AG04449 (cell line): ENCODE results near the gene HAO2.
"Not testable (repeated sequence)": the region's sequence is repeated elsewhere in the genome, so short reads cannot be mapped to it uniquely, and the experiment has no call there.

Experiments used
- CTCF ChIA-PET: fragments of 350-600 bp; formaldehyde crosslinking; extraction: SDS; loops from one replicate; lab custom pipeline; 2021; ENCODE audit warnings: antibody characterized with exemption; lab: Yijun Ruan, JAX
- POLR2A ChIA-PET: fragments of 400-600, 350-600 bp; formaldehyde crosslinking; extraction: SDS; loops from one replicate; lab custom pipeline; 2020; ENCODE audit warnings: antibody characterized with exemption, inconsistent platforms; lab: Yijun Ruan, JAX
- DNase-seq: peaks from one replicate; pipeline ENCODE4 v3.0.0-alpha.2; 2010; ENCODE audit warnings: low read depth, low spot score
- H3K4me3 ChIP-seq: 2 replicates; pipeline ENCODE4 v1.5.1; 2011; ENCODE audit warnings: low read depth, mild to moderate bottlenecking, control low read depth, low read length
- TF ChIP-seq, protein P1 (sequence below): IDR thresholded peaks from one replicate; pipeline ENCODE4 v1.5.1; 2011; ENCODE audit warnings: mild to moderate bottlenecking, moderate library complexity, low read length, control low read depth, inconsistent platforms; ENCODE audit not compliant: insufficient read depth; ENCODE audit errors: missing control alignments

HAO2 gene

GRCh38 chr1:119341372-119341947 is 27.1 kb upstream of the HAO2 start:
- TF ChIP-seq, protein P1, sequence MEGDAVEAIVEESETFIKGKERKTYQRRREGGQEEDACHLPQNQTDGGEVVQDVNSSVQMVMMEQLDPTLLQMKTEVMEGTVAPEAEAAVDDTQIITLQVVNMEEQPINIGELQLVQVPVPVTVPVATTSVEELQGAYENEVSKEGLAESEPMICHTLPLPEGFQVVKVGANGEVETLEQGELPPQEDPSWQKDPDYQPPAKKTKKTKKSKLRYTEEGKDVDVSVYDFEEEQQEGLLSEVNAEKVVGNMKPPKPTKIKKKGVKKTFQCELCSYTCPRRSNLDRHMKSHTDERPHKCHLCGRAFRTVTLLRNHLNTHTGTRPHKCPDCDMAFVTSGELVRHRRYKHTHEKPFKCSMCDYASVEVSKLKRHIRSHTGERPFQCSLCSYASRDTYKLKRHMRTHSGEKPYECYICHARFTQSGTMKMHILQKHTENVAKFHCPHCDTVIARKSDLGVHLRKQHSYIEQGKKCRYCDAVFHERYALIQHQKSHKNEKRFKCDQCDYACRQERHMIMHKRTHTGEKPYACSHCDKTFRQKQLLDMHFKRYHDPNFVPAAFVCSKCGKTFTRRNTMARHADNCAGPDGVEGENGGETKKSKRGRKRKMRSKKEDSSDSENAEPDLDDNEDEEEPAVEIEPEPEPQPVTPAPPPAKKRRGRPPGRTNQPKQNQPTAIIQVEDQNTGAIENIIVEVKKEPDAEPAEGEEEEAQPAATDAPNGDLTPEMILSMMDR: no peak
- CTCF ChIA-PET: no interaction called here
- H3K4me3 ChIP-seq: no peak overlapping the region
- POLR2A ChIA-PET: no interaction called here
- no peak for DNase-seq

- TF ChIP-seq, protein P1: no peak
- no peak for DNase-seq
- ChIA-PET CTCF (interaction anchor here (2.1 kb wide), 1 partner anchor 22 kb away, joined by 7 read pairs; no protein-coding TSS in a partner anchor), POLR2A (no interaction called here)
- no peak overlapping the region for H3K4me3 ChIP-seq
These were observed 23.2 kb upstream of the HAO2 start for GRCh38 chr1:119345398-119345797.

GRCh38 chr1:119347858-119348257 is 20.7 kb upstream of the HAO2 start:
- TF ChIP-seq, protein P1: no peak
- ChIA-PET CTCF (interaction anchor here (1.3 to 2.0 kb wide), 2 partner anchors 72 kb away, joined by 3 to 6 read pairs; no protein-coding TSS in a partner anchor), POLR2A (no interaction called here)
- DNase-seq: no peak
- H3K4me3 ChIP-seq: no peak overlapping the region

DNA sequence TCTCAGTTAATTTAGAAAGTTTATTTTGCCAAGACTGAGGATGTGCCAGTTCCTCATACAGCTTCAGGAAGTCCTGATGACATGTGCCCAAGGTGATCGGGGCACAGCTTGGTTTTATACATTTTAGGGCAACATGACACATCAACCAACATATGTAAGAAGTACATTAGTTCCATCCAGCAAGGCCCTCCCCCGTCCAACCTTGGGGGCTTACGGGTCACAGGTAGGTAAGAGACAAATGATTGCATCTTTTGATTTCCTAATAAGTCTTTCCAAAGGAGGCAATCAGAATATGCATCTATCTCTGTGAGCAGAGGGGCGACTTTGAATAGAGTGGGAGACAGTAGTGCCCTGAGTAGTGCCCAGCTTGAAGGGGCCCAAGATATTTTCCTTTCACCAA is 19.6 kb upstream of the HAO2 start:
- no peak overlapping the region for H3K4me3 ChIP-seq
- ChIA-PET POLR2A (no interaction called here), CTCF (interaction anchor here (1.3 to 1.7 kb wide), 2 partner anchors 18 to 74 kb away, joined by 3 to 7 read pairs; no protein-coding TSS in a partner anchor)
- TF ChIP-seq, protein P1: no peak
- no peak for DNase-seq

- CTCF ChIA-PET: interaction anchor here (1.1 kb wide), 1 partner anchor 76 kb away, joined by 4 read pairs; no protein-coding TSS in a partner anchor
- POLR2A ChIA-PET, H3K4me3 ChIP-seq, DNase-seq: not testable (repeated sequence)
These were observed 17.7 kb upstream of the HAO2 start for GRCh38 chr1:119350866-119351265.

DNA sequence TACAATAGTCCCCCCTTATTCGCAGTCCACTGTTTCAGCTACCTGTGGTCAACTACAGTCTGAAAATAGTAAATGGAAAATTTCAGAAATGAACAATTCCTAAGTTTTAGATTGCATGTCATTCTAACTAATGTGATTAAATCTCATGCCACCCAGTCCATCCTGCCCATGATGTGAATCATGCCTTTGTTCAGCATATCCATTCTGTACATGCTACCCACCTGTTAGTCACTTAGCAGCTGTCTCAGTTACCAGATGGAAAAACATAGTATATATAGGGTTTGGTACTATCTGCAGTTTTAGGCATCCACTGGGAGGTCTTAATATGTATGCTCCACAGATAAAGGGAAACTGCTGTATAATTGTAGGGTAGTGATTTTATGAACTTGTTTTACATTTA is 16.6 kb upstream of the HAO2 start:
- no peak overlapping the region for H3K4me3 ChIP-seq
- no peak for DNase-seq
- CTCF ChIA-PET: interaction anchor here (1.1 kb wide), 1 partner anchor 77 kb away, joined by 3 read pairs; no protein-coding TSS in a partner anchor
- TF ChIP-seq, protein P1: no peak
- POLR2A ChIA-PET: no interaction called here

DNA sequence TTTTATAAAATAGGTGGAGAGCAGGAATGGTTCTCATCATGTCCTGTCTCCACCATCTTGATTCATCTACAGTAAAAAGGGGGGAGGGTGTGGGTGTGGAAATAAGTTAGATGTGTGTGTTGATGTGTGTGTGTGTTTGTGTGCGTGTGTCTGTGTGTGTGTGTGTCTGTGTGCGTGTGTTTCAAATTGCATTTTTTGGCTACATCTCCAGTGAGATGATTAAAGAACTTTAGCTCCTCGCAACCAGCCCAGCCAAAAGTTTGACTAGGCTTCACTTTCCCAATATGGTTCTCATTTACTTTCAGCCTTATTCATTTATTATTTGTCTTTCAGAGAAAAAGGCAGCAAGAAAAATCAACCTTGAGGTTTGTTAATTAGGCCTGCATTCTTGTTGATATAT is 14.7 kb upstream of the HAO2 start:
- POLR2A ChIA-PET: no interaction called here
- TF ChIP-seq, protein P1: no peak

More for the DNA sequence above, 14.7 kb upstream of the HAO2 start:
- no peak for DNase-seq
- no peak overlapping the region for H3K4me3 ChIP-seq
- CTCF ChIA-PET: no interaction called here
